SH-SY5Y (cell line): Measurements from ENCODE around the gene HS3ST2.

Experiments used
- GATA2 ChIP-seq: IDR thresholded peaks from 2 replicates; pipeline ENCODE4 v1.6.1; 2011; ENCODE audit warnings: mild to moderate bottlenecking, low read depth, low read length
- GATA3 ChIP-seq: IDR thresholded peaks from 2 replicates; pipeline ENCODE4 v1.6.1; 2011; ENCODE audit warnings: low read depth, mild to moderate bottlenecking, low read length, moderate library complexity

DNA sequence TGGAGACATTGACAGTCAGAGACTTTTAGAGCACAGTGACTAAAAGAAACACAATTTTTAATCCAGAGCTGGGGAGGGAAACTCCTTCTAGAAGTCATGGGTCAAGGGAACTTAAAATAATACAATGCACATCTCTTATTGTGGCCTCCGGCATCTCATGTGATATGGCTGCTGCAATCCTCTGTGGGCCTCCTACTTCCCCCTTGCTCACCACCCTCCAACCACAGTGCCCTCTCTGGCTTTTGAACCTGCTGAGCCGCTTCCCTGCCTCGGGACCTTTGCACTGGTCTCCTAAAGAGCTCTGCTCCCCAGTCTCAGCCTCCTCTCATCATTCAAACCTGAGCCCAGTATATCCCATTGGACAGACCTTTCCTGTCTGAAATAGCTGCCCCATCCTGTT lies 47.6 kb downstream of the HS3ST2 start:
- TF ChIP-seq GATA2, result no peak
- TF ChIP-seq GATA3, result no peak
